Measurements from ENCODE around the gene ZNF581.

DNA sequence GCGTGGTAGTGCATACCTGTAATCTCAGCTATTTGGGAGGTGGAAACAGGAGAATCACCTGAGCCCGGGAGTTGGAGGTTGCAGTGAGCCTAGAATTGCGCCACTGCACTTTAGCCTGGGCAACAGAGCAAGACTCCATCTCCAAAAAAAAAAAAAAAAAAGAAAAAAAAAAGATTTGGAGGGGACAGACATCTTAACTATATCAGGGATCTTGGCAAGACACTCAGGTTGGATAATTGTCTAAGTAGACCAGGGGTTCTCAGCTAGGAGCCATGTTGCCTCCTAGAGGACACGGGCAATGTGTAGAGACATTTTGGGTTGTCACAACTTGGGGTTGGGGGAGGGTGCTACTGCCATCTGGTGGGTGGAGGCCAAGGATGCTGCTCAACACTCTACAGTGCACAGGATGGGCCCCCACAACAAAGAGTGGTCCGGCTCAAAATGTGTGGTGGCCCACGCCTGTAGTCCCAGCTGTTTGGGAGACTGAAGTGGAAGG is 4.5 kb upstream of the ZNF581 start:
- TF ChIP-seq, protein P1, sequence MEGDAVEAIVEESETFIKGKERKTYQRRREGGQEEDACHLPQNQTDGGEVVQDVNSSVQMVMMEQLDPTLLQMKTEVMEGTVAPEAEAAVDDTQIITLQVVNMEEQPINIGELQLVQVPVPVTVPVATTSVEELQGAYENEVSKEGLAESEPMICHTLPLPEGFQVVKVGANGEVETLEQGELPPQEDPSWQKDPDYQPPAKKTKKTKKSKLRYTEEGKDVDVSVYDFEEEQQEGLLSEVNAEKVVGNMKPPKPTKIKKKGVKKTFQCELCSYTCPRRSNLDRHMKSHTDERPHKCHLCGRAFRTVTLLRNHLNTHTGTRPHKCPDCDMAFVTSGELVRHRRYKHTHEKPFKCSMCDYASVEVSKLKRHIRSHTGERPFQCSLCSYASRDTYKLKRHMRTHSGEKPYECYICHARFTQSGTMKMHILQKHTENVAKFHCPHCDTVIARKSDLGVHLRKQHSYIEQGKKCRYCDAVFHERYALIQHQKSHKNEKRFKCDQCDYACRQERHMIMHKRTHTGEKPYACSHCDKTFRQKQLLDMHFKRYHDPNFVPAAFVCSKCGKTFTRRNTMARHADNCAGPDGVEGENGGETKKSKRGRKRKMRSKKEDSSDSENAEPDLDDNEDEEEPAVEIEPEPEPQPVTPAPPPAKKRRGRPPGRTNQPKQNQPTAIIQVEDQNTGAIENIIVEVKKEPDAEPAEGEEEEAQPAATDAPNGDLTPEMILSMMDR (tag by site-specific recombination; IDR thresholded peaks at IDR 0.05), result peak; percentile 88
- 0 out of 2 replicates have a peak, but pooled peaks have one; percentile 9 for TF ChIP-seq KLF1 (tag by site-specific recombination; IDR thresholded peaks at IDR 0.05)
- TF ChIP-seq ZBTB21 (tag by site-specific recombination; IDR thresholded peaks at IDR 0.05), result no peak
- TF ChIP-seq, protein P2, sequence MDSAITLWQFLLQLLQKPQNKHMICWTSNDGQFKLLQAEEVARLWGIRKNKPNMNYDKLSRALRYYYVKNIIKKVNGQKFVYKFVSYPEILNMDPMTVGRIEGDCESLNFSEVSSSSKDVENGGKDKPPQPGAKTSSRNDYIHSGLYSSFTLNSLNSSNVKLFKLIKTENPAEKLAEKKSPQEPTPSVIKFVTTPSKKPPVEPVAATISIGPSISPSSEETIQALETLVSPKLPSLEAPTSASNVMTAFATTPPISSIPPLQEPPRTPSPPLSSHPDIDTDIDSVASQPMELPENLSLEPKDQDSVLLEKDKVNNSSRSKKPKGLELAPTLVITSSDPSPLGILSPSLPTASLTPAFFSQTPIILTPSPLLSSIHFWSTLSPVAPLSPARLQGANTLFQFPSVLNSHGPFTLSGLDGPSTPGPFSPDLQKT (IDR thresholded peaks at IDR 0.05; ENCODE audit: borderline replicate concordance, low read depth, low read length), result no peak
- no peak for TF ChIP-seq ZNF114 (tag by site-specific recombination; IDR thresholded peaks at IDR 0.05)
- TF ChIP-seq TRIM28 (IDR thresholded peaks at IDR 0.05; ENCODE audit: borderline replicate concordance, low read length), result no peak
- TF ChIP-seq ZNF561 (tag by site-specific recombination; IDR thresholded peaks at IDR 0.05; ENCODE audit: borderline replicate concordance), result 0 out of 2 replicates have a peak, but pooled peaks have one; percentile 48
- no peak for TF ChIP-seq SP2 (tag by site-specific recombination; IDR thresholded peaks at IDR 0.05)
- TF ChIP-seq ZBTB7A (tag by site-specific recombination; IDR thresholded peaks at IDR 0.05; ENCODE audit: low read depth), result no peak
- no peak for TF ChIP-seq KLF7 (tag by site-specific recombination; IDR thresholded peaks at IDR 0.05; ENCODE audit: borderline replicate concordance)
- no peak for TF ChIP-seq ZNF426 (tag by site-specific recombination; IDR thresholded peaks at IDR 0.05)
- TF ChIP-seq, protein P3, sequence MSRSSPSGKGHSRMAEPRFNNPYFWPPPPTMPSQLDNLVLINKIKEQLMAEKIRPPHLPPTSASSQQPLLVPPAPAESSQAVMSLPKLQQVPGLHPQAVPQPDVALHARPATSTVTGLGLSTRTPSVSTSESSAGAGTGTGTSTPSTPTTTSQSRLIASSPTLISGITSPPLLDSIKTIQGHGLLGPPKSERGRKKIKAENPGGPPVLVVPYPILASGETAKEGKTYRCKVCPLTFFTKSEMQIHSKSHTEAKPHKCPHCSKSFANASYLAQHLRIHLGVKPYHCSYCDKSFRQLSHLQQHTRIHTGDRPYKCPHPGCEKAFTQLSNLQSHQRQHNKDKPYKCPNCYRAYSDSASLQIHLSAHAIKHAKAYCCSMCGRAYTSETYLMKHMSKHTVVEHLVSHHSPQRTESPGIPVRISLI (tag by site-specific recombination; IDR thresholded peaks at IDR 0.05), result peak; percentile 80
- peak; percentile 73; the same call in 1 of the 2 replicates for TF ChIP-seq ZNF121 (tag by site-specific recombination; IDR thresholded peaks at IDR 0.05)
- TF ChIP-seq ZFP69B (tag by site-specific recombination; IDR thresholded peaks at IDR 0.05), result peak; percentile 60; the same call in 1 of the 2 replicates
